Natural killer cell (primary cell): ENCODE data around the gene RNF135. TPM values are rescaled to one million over a fixed set of nuclear protein-coding genes. Genes with fewer than 3 reads are reported as not detected.
A peak's percentile ranks its signal among the peaks of the same experiment; 100 is the strongest.
"Not testable (repeated sequence)": the region's sequence is repeated elsewhere in the genome, so short reads cannot be mapped to it uniquely, and the experiment has no call there.

ENCODE experiments used
- ATAC-seq, 3 donors: fragments of 150-1000 bp in 2 of 3; fragments of 200-7000 bp in 1 of 3; cut with Tn5 transposase; 1 replicate in 1 of 3; 2 replicates in 2 of 3; pipeline ENCODE4 v1.10.0; 2021; ENCODE audit warnings: mild to moderate bottlenecking in 2 of 3, moderate library complexity in 2 of 3
- DNase-seq, 2 donors: peaks; one replicate each; pipeline versions ENCODE4 v3.0.0 to v3.0.0-alpha.2; 2013 to 2021; ENCODE audit warnings: mixed read lengths in 1 of 2
- H3K27ac ChIP-seq: one replicate; pipeline ENCODE4 v1.5.1; 2013; ENCODE audit warnings: mild to moderate bottlenecking, low read length
- H3K27me3 ChIP-seq: one replicate; pipeline ENCODE4 v1.6.1; 2013; ENCODE audit warnings: low read length; ENCODE audit not compliant: control insufficient read depth, insufficient read depth
- H3K36me3 ChIP-seq: one replicate; pipeline ENCODE4 v1.6.1; 2013; ENCODE audit warnings: low read length; ENCODE audit not compliant: control insufficient read depth, insufficient read depth
- H3K4me1 ChIP-seq: one replicate; pipeline ENCODE4 v1.6.1; 2013; ENCODE audit warnings: low read length; ENCODE audit not compliant: control insufficient read depth, insufficient read depth
- H3K4me3 ChIP-seq: one replicate; pipeline ENCODE4 v1.5.1; 2013; ENCODE audit warnings: low read length
- H3K9me3 ChIP-seq: one replicate; pipeline ENCODE4 v1.6.1; 2013; ENCODE audit warnings: low read length; ENCODE audit not compliant: control insufficient read depth, insufficient read depth
- H3K27ac Mint-ChIP-seq, 2 donors: one replicate each; pipeline ENCODE4 v1.8.0; 2022; ENCODE audit warnings: mild to moderate bottlenecking in 2 of 2, mixed read lengths in 2 of 2, moderate library complexity in 1 of 2
- H3K27me3 Mint-ChIP-seq, 2 donors: one replicate each; pipeline ENCODE4 v1.8.0; 2022; ENCODE audit warnings: low read depth in 2 of 2, mixed read lengths in 2 of 2
- H3K36me3 Mint-ChIP-seq: one replicate; pipeline ENCODE4 v1.8.0; 2022; ENCODE audit warnings: mixed read lengths
- H3K4me1 Mint-ChIP-seq, 2 donors: one replicate each; pipeline ENCODE4 v1.8.0; 2022; ENCODE audit warnings: mixed read lengths in 2 of 2
- H3K4me3 Mint-ChIP-seq: one replicate; pipeline ENCODE4 v1.8.0; 2022; ENCODE audit warnings: mild to moderate bottlenecking, moderate library complexity, mixed read lengths
- H3K9me3 Mint-ChIP-seq, 2 donors: one replicate each; pipeline ENCODE4 v1.8.0; 2022; ENCODE audit warnings: mixed read lengths in 2 of 2
- CTCF ChIP-seq: fragments of 200-600 bp; IDR thresholded peaks from one replicate; pipeline ENCODE4 v1.8.0; 2022; ENCODE audit warnings: antibody characterized with exemption
- whole genome bisulfite sequencing: methylation state at CpG from one replicate; pipeline ENCODE4 v1.1.7; 2013; ENCODE audit warnings: missing lambda C conversion rate; ENCODE audit not compliant: insufficient coverage; 5-methylcytosine and 5-hydroxymethylcytosine counted together
- intact Hi-C: fragments of 100-400 bp; cut with micrococcal nuclease; formaldehyde crosslinking; loops from one replicate; pipeline ENCODE4 v1.14.2; 2022
- total RNA-seq, 4 donors: library from RNA; stranded (reverse); fragments of 120-200 nt in 1 of 4; gene quantifications; one replicate each; pipeline versions ENCODE4 v1.2.3 to v1.2.4, GENCODE V29; 2013 to 2022

The RNF135 gene
- total RNA-seq, 3 donors from 2014 or later (not counting 1 experiment from before 2014, with no cell fraction given), result 8.8 to 13.5 (median 11.7) TPM

GRCh38 chr17:30964876-30965275, 6.0 kb upstream of the RNF135 start:
- 90% methylated on average over 5 of the region's 5 CpGs for WGBS
- Mint-ChIP-seq H3K36me3 (no peaks in the 10 kb centered on the region), H3K4me3 (no peak overlapping the region), H3K27me3 (no peaks in the 10 kb centered on the region), H3K9me3 (no peaks in the 10 kb centered on the region), H3K4me1 (peaks cover under 1 to 3% of the 10 kb centered on the region in 2 donors), H3K27ac (no peak overlapping the region)
- H3K4me1 ChIP-seq, result peaks cover 16% of the 10 kb centered on the region
- no peaks in the 10 kb centered on the region for H3K9me3 ChIP-seq
- DNase-seq (no peak), ATAC-seq (no peak)
- H3K4me3 ChIP-seq, result no peak overlapping the region
- no peaks in the 10 kb centered on the region for H3K36me3 ChIP-seq
- intact Hi-C loops, result no loop called here
- H3K27me3 ChIP-seq, result no peaks in the 10 kb centered on the region
- H3K27ac ChIP-seq, result no peak overlapping the region
- TF ChIP-seq CTCF, result no peak

GRCh38 chr17:30965686-30966085, 5.2 kb upstream of the RNF135 start:
- no peak overlapping the region for H3K4me3 ChIP-seq
- H3K27me3 Mint-ChIP-seq, result no peaks in the 10 kb centered on the region
- H3K36me3 Mint-ChIP-seq, result no peaks in the 10 kb centered on the region
- no peaks in the 10 kb centered on the region for H3K9me3 ChIP-seq
- no peak overlapping the region for H3K27ac Mint-ChIP-seq
- peaks cover 22% of the 10 kb centered on the region for H3K4me1 ChIP-seq
- H3K9me3 Mint-ChIP-seq, result no peaks in the 10 kb centered on the region
- intact Hi-C loops, result no loop called here
- H3K36me3 ChIP-seq, result no peaks in the 10 kb centered on the region
- no peak overlapping the region for H3K27ac ChIP-seq
- H3K4me3 Mint-ChIP-seq, result no peak overlapping the region
- ATAC-seq (no peak), DNase-seq (no peak)
- peaks cover 8 to 11% of the 10 kb centered on the region in 2 donors for H3K4me1 Mint-ChIP-seq
- no peaks in the 10 kb centered on the region for H3K27me3 ChIP-seq
- no peak for TF ChIP-seq CTCF
- WGBS, result 88% methylated on average over 2 of the region's 3 CpGs

- H3K27me3 Mint-ChIP-seq, H3K27me3 ChIP-seq, H3K4me3 ChIP-seq, ATAC-seq, H3K36me3 ChIP-seq, intact Hi-C loops, H3K4me3 Mint-ChIP-seq, H3K27ac ChIP-seq, DNase-seq, H3K36me3 Mint-ChIP-seq, H3K9me3 ChIP-seq, H3K9me3 Mint-ChIP-seq: not testable (repeated sequence)
- H3K4me1 Mint-ChIP-seq, result peaks cover 24 to 27% of the 10 kb centered on the region in 2 donors
- peak overlapping the region in 1 of 2 donors; percentile 66 for H3K27ac Mint-ChIP-seq
- 87% methylated on average over 9 of the region's 13 CpGs for WGBS
- peaks cover 29% of the 10 kb centered on the region for H3K4me1 ChIP-seq
These were observed 2.9 kb upstream of the RNF135 start for GRCh38 chr17:30967911-30968310.

- peaks cover 29 to 34% of the 10 kb centered on the region in 2 donors for H3K4me1 Mint-ChIP-seq
- Histone ChIP-seq H3K4me1 (peaks cover 37% of the 10 kb centered on the region), H3K9me3 (no peaks in the 10 kb centered on the region), H3K27ac (peak overlapping the region; percentile 80), H3K27me3 (no peaks in the 10 kb centered on the region), H3K4me3 (peak overlapping the region; percentile 66), H3K36me3 (no peaks in the 10 kb centered on the region)
- 12% methylated on average over 30 of the region's 31 CpGs for WGBS
- peak overlapping the region; percentile 99 for H3K4me3 Mint-ChIP-seq
- intact Hi-C loops, result loop anchor here (1.0 to 10.0 kb wide), 3 partner anchors 99 to 355 kb away; partner anchors contain the start of gene EVI2A
- peak overlapping the region; percentile 87 to 96 for H3K27ac Mint-ChIP-seq
- DNase-seq, result peak; percentile 32 to 43
- H3K9me3 Mint-ChIP-seq, result no peaks in the 10 kb centered on the region
- peak; percentile 26 for TF ChIP-seq CTCF
- no peaks in the 10 kb centered on the region for H3K36me3 Mint-ChIP-seq
- ATAC-seq, result peak in 2 of 3 donors; percentile 32 to 34
- no peaks in the 10 kb centered on the region for H3K27me3 Mint-ChIP-seq
These were observed 629 bp upstream of the RNF135 start for GRCh38 chr17:30969989-30970830.
